ENCODE measurements around the gene PRAMEF1. TPM values are rescaled to one million over a fixed set of nuclear protein-coding genes. Genes with fewer than 3 reads are reported as not detected.

PRAMEF1 gene
- total and polyA plus RNA-seq, 11 donors, result not detected

- ATAC-seq, result no peak
- Histone ChIP-seq H3K9me3 (peaks cover 0 to 4% (median 0%) of the 10 kb centered on the region in 12 donors), H3K36me3 (no peaks in the 10 kb centered on the region), H3K4me1 (no peaks in the 10 kb centered on the region), H3K27me3 (peaks cover 0 to 42% (median 12%) of the 10 kb centered on the region in 9 donors), H3K4me3 (no peak overlapping the region), H3K27ac (no peak overlapping the region)
- no peak for TF ChIP-seq CTCF (IDR thresholded peaks at IDR 0.05)
- TF ChIP-seq POLR2A (IDR thresholded peaks at IDR 0.05), result no peak
- WGBS, 4 donors, result 66 to 80% (median 73%) methylated on average over 2 of the region's 2 CpGs
- intact Hi-C loops (cut with DNase I), result no loop called here
- no peak for DNase-seq
Measured at GRCh38 chr1:12770620-12771019, 20.6 kb upstream of the PRAMEF1 start.

DNA sequence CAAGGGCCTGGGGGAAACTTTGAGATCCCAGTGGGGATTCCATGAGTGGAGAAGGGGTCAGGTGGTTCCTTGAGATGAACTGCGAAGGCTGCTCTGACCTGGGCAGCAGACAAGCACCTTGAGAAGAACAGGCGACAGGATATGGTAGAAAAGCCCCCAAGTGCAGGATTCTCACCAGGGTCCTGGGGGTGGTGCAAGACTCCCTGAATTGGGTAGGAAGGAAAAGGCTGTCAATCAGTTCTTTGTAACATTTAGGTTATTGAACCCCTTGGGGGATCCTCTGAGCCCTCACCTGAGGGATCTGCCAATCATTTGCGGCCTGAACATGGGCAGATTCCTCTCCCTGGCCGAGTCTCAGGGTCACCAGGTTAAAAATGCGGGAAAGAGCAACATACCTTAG lies 20.0 kb upstream of the PRAMEF1 start:
- TF ChIP-seq POLR2A (IDR thresholded peaks at IDR 0.05) (no peak), CTCF (IDR thresholded peaks at IDR 0.05) (no peak)
- H3K9me3 ChIP-seq, result peaks cover 0 to 4% (median 0%) of the 10 kb centered on the region in 12 donors
- peaks cover 0 to 42% (median 12%) of the 10 kb centered on the region in 9 donors for H3K27me3 ChIP-seq
- no peak overlapping the region for H3K27ac ChIP-seq
- no peaks in the 10 kb centered on the region for H3K36me3 ChIP-seq
- 67 to 72% (median 69%) methylated on average over 5 of the region's 5 CpGs for WGBS, 4 donors
- no peak overlapping the region for H3K4me3 ChIP-seq
- intact Hi-C loops (cut with DNase I), result no loop called here
- DNase-seq, result no peak
- ATAC-seq, result no peak
- H3K4me1 ChIP-seq, result no peaks in the 10 kb centered on the region

- no peaks in the 10 kb centered on the region for H3K36me3 ChIP-seq
- H3K4me1 ChIP-seq, result no peaks in the 10 kb centered on the region
- intact Hi-C loops (cut with DNase I), result no loop called here
- H3K9me3 ChIP-seq, result peaks cover 0 to 4% (median 0%) of the 10 kb centered on the region in 12 donors
- no peak overlapping the region for H3K27ac ChIP-seq
- no peak for TF ChIP-seq CTCF (IDR thresholded peaks at IDR 0.05)
- no peak for TF ChIP-seq POLR2A (IDR thresholded peaks at IDR 0.05)
- WGBS, 4 donors, result 80 to 89% (median 83%) methylated on average over 5 of the region's 5 CpGs
- ATAC-seq (no peak), DNase-seq (no peak)
- no peak overlapping the region for H3K4me3 ChIP-seq
- H3K27me3 ChIP-seq, result peaks cover 0 to 42% (median 12%) of the 10 kb centered on the region in 9 donors
Measured at GRCh38 chr1:12772520-12772919, 18.7 kb upstream of the PRAMEF1 start.

DNA sequence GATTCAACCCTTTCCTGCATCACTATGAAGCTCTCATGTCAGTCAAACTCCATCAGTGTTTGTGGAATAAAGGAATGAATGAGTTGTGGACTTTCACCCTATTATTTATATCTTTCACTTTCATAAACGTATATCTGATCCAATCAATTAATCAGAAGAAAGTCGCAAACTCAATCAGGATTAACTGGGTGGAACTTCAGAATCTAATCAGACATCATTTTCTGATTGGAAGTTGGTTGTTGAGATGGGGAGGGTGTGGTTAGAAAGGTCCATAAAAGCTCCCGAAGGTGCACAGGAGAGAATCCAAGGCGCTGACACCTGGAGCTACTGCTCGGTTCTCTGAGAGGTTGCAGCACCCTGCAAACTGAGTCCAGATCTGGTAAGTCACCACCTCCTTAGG lies 17.8 kb upstream of the PRAMEF1 start, which contains the start of gene PRAMEF12:
Gene PRAMEF12, plus strand, starts transcription at position 301 of the 400 bp plus-strand sequence. CDS start 1,130 bp downstream, outside the sequence.
- Histone ChIP-seq H3K9me3 (peaks cover 0 to 4% (median 0%) of the 10 kb centered on the region in 12 donors), H3K36me3 (no peaks in the 10 kb centered on the region), H3K27me3 (peaks cover 0 to 45% (median 12%) of the 10 kb centered on the region in 9 donors), H3K4me1 (no peaks in the 10 kb centered on the region), H3K27ac (no peak within 1 kb of the TSS), H3K4me3 (no peak within 1 kb of the TSS)
- ATAC-seq (no peak), DNase-seq (no peak)
- intact Hi-C loops (cut with DNase I), result no loop called here
- TF ChIP-seq POLR2A (IDR thresholded peaks at IDR 0.05), result no peak
- no peak for TF ChIP-seq CTCF (IDR thresholded peaks at IDR 0.05)
- 81 to 88% (median 86%) methylated on average over 5 of the region's 5 CpGs for WGBS, 4 donors

Measured in heart left ventricle (tissue), 16 donors.